ENCODE results near the gene ANXA3.
"Not testable (repeated sequence)": the region's sequence is repeated elsewhere in the genome, so short reads cannot be mapped to it uniquely, and the experiment has no call there.

The ANXA3 gene

DNA sequence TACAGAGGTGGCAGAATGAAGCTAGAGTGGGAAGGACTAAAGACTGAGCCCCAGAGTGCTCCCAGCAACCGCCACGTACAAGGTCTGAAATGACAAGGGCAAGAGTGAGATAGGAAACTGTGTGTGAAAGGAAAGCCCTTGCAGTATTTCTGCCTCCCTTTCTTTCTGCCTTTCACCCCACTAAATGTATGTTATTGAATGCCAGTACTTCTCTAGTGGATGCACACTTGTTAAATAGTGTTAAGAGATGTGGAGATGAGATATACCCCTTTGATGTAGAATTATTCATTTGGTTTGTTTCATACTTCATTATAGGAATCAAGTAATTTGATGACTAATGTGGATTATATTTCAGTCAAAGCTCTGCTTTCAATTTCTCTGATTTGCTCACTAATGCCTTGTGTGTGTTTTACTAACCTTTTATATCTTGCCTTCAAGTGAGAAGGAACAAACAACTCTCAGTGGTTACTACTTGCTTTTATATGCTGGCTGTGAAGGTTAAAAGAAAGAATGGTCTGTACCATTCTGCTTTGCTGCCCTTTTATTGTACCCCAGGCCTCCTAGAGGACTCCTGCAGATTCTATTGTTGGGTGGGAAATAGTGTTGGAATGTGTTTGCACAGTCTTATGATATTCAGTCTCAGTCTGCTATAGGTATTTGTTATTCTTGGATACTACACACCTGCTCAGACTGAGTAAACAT lies 8.0 kb upstream of the ANXA3 start:
- no peak for DNase-seq

DNA sequence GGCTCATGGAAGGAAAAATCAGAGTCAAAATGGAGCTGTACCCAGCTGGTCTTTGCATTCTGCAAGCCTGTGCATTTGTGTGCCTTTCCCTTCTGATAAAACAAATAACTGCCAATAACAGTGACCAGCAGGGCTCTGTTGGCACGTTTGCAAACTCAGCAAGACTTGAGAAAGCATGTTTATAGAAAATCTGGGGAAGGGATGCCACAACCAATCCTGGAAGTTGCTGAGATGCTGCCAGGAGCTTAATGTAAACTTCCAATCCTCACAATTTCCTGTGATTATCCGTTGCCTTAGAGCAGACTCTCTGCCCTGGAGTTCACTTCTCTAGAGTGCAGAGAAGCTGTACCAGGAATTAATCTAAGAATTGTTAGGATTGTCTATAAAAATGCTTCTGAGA lies 6.9 kb upstream of the ANXA3 start:
- DNase-seq, result no peak

DNA sequence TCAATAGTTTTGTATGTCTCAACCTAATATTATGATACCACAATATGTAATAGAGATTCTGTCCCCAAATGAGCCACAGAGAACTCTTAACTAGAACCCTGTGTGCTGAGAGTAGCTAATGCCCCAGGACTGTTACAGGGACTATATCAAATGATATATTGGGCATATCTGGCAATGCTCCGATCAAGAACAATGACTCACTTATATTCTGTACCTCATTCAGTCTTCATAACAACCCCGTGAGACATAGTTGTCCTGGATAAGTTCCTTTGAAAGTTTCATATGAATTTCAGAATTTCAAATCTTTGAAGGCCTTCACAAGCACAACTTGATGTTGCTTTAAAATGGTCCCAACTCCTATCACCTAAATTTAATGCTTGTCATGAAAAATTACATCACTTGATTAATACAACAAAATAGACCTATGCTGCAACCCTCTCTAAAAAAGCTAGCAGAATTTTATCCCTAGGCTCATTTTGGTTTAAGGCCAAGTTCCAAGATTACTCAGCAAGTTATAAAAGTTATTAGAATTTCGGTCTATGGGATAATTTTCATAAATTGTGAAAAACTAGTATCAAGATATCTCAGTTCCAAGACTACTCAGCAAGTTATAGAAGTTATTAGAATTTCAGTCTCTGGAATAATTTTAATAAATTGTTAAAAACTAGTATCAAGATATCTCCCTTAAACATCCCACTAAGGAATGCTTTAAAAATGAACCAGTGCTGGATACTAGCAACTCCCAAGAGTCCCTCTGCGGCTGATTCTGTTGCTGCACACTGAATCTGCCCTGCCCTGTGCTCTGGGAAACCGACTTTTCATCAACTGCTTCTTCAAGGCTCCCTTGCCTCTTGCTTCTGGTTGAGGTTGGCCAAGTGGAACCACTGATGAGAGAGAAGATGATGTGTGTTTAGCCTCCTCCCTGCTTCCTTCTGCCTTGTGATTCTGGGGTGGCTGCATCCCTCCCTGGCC lies 6.0 kb upstream of the ANXA3 start:
- DNase-seq, result no peak

DNA sequence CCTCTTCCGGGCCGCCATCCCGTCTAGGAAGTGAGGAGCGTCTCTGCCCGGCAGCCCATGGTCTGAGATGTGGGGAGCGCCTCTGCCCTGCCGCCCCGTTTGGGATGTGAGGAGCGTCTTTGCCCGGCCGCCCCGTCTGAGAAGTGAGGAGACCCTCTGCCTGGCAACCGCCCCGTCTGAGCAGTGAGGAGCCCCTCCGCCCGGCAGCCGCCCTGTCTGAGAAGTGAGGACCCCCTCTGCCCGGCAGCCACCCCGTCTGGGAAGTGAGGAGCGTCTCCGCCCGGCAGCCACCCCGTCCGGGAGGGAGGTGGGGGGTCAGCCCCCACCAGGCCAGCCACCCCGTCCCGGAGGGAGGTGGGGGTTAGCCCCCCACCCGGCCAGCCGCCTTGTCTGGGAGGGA lies 3.7 kb upstream of the ANXA3 start:
- DNase-seq, result not testable (repeated sequence)

DNA sequence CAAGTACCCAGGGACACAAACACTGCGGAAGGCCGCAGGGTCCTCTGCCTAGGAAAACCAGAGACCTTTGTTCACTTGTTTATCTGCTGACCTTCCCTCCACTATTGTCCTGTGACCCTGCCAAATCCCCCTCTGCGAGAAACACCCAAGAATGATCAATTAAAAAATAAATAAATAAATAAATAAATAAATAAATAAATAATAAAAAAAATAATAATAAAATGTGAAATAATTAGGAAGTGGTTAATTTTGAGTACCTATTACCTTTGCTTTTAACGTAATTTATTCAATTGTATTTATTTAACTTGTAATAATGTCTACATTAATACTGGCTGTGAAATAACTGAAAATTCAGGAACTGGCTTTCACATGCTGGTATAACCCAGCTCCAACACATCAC lies 2.7 kb upstream of the ANXA3 start:
- DNase-seq, result not testable (repeated sequence)

DNA sequence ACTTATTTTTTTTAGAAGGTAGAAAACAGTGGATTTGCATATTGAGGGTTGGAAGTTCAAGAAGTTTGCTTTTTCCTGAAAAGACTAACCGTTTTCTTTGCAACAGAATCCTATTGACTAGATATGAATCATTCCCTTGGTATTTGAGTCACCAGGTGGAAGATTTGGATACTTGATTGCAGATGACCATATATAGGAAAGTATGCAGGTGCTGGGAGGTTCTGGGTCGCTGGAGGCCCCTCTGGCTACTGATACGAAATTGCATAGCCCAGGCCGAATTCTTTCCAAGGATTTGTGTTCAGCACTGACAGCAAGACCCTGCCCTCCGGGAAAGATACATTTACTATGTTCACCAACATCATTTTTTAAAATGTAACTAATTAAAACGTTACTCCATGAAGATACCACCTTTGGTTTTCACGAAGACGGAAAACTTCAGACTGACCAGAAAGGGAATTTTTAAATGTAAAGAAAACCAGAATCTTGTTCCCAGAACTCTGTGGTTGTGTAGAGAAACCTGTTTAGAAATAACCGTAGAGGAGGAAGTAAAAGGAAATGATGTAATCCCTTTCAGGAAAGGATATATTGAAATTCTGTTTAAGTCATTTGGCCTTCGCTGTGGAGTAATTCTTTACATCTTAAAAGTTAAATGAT lies 946 bp downstream of the ANXA3 start:
- no peak for DNase-seq

DNA sequence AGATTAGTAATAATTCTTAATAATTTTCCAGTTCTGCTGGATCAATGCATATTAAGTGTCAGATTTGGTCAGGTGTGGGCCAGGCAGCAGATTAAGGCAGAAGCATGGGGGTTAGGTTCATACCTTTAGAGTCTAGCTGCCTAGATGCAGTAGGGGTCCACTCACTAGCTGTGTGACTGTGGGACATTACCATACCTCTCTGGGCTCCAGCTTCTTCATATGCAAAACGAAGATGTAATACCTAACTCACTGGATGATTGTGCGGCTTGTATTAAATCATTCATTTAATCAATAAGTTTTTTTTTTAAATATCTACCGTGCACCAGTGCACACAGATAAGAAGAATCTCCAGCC lies 1.4 kb downstream of the ANXA3 start:
- no peak for DNase-seq

DNA sequence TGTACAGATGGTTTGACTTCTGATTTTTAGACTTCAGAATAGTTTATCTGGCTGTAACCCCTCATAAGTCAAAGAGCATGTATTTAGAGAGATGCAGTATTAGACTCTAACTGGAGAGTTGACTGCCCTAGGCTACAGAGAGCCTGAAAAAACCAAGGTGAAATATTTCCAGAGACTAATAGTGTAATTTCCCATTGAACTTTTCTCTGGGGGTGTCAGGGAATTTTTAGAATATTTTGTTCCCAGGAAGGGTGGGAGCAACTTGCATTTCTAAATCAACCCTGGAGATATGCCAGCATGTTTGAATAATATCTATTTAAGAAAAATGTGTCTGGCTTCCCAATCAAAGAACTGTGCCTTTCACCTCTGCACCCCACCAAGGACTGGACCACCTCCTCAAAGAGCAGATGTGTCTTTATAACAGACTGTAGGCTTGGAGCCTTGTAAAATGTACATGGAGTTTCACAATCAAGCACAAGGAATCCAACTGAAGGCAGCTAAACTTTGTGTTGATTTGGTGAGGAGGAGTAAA lies 2.0 kb downstream of the ANXA3 start:
- DNase-seq, result no peak

DNA sequence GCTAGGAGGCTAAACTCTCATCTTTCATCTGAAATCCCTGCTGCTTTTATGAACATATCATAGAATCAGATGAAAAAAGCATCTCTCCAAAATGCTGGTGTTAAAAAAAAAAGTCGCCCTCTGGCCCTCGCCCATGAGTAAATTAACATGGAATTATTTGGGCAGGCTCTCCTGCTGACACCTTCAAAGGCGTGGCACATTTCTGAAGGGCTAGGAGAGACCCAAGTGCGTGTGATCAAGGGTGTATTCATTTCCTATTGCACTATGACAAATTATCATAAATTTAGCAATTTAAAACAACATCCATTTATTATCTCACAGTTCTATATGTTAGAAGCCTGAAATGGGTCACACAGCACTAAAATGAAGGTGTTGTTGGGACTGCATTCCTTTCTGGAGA lies 5.1 kb downstream of the ANXA3 start:
- DNase-seq, result no peak

DNA sequence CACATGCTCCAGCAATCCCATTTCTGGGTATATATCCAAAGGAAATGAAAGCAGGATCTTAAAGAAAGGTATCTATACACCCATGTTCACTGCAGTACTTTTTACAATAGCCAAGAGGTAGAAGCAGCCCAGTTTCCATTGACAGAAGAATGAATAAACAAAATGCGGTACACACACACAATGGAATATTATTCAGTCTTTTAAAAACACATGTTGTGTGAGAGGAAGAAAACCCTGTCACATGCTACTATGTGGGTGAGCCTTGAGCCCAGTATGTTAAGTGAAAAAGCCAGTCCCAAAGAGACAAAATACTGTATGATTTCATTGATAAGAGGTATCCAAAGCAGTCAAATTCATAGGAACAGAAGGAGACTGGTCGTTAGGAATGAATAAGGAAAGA lies 6.3 kb downstream of the ANXA3 start:
- no peak for DNase-seq

DNA sequence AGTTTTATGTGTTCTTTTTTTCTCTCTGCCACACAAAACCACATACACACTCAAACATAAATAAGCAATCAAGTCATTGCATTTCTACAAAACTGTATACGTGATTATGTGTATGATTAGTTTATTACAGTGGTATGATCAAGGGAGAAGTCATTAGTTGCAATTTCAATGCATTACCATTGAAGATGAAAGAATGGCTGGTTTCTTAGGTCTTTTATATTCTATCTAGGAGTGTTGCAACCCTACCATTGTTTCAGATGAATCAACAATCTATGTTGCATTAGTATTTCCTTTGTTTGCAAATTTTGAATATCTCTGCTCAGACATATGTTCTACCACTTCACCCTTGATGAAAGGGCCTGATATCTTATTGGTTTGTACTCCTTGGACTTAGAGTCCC lies 6.8 kb downstream of the ANXA3 start:
- no peak for DNase-seq

DNA sequence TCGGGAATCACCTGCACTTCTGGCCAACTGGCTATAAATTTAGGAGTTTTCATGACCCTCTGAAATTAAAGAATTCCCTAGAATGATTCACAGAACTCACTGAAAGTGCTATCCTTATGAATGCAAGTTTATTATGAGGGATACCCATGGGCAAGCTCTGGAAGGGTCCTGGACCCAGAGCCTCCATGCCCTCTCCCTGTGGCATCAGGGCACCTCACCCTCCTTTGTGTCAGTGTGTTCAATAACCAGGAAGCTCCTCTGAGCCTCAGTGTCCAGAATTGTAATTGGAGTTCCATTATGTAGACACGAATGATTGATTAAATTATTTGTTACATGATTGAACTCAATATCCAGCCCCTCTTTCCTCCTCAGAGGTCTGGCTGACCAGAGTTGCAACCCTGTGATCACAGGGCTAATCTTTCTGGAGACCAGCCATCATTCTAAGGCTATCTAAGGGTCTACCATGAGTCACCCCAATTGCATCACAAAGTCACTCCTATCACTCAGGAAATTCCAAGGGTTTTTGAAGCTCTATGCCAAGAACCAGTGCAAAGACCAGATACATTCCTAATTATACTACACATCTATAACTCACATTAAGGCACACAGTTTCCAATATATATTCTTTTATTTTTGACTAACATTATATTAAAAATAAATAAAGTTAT lies 8.9 kb downstream of the ANXA3 start:
- no peak for DNase-seq

DNA sequence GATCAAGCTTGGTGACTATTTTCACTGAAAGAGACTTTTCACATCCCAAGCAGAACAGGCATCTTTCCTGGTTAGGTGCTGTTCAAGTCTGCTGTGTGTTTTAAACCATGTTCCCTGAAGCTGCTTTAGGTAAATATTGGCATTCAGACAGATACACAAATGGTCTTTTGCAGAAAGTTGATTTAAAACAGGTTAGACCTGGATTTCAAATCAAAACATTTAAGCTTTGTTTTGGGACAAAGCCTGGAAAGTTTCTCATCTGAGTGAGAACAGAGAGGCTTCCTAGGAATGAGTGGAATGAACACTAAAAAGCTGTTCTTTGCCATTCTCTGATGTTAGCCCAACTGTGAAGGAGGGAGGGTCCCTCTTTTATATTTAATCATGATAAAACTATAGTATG lies 10.1 kb downstream of the ANXA3 start:
- no peak for DNase-seq

DNA sequence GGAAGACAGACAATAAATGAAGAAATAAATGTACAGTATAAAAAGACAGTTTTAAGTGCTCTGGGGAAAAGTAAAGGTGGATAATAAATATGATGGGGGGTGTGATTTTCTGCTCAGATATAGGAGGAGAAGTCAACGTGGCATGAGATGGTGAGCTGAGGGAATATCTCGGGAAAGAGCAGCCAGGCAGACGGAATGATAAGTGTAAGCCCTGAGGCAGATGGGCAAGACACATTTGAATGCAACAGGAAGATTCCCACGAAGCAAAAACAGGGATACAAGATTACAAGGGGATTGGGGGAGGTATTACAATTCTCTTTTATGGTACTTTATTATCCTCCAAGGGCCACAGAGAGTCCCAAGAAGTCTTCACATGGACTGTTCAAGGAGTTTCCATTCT lies 11.1 kb downstream of the ANXA3 start:
- DNase-seq, result no peak

DNA sequence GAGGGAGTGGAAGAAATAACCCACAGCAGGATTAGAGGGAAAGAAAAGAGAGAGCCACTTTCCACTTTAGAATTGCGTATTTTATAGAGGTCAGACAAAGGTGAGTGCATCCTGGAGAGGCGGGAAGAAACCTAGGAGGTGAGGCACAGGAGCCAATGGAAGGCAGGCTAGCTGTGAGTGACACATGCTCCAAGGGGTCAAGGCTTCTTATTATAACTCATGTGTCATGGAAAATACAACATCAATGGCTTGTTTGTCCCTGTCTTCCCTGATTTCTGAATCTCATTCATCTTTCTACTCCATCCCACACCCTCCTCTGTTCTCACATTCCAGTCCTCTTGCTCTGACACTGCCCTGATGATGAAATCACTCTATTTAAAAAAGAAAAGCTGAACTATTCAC lies 14.4 kb downstream of the ANXA3 start:
- DNase-seq, result no peak

DNA sequence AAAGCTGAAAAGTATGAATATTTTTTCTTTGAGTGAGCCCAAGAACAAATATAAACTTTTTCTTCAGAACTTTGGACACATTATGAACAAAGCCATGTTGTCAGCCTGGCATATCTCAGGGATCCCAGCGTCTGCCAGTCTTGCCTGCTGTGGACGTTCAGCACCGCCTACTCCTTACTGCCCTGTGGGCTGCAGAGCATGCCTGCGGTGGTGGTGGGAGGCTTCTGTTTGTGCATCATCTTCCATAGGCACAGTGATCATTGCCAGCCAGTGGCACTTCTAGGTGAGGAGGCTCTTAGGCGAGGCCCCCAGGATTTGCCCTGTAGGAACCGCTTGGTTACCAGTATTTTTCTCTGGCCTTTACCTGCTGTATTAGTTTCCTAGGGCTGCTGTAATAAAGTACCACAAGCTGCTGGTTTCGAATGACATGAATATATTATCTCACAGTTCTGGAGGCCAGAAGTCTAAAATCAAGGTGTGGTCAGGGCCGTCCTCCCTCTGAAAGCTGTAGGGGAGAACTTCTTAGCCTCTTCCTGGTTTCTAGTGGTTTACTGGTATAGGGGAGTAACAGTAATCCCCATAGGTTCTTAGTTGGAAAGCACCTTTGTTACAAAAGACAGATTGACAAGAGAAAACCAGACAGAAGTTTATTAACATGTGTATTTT lies 15.4 kb downstream of the ANXA3 start:
- no peak for DNase-seq

DNA sequence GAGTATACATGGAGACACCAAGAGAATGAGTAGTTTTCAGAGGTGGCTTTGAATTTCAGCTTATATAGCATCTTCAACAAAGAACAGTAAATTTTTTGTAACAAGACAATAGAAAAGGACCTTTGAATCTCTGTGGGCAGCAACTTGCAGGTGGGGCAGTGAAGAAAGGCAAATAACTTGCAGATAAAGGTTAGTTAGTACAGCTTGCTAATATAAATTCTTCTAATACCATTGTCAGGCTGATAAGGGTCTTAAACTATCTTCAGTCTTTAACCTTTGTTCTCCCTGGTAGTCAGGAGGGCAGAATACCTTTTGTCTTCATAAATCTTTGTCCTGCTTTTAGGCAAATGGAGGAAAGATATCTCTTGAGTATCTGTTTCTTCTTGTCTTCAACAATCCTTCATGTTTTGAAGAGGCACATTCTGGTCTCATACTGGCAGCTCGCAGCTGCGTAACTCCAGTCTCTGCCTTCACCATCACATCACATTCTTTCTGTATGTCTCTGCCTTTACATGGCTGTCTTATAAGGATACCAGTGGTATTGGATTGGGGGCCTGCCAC lies 16.0 kb downstream of the ANXA3 start:
- DNase-seq, result no peak

DNA sequence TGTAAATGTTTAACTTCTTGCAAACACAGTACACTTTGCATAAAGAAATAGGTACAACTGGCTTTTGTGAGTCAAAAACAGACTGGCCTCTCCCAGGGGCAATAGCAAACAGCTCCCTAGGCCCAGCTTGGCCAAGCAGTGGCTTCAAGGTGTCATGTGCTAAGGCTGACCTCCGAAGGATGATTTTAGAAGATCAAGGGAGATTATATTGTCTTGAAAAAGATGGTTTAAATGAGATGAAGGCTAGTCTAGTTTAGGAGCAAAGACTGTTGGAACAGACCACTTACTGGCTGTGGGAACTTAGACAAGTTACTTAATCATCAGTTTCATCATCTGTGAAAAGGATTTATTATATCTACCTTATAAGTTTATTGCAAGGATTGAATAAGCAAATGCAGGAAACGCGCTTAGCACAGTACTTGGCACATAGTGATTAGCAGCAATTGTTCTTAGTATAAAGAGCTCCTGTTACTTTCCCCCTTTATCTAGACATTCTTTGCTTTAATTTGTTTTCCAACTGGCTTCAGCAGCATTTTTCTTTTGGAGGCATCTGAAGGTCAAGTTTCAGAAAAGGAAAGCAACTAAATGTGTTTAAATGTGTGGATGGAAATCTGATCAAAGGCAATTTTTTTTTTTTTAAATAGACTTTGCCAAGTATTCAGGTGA lies 17.2 kb downstream of the ANXA3 start:
- no peak for DNase-seq

DNA sequence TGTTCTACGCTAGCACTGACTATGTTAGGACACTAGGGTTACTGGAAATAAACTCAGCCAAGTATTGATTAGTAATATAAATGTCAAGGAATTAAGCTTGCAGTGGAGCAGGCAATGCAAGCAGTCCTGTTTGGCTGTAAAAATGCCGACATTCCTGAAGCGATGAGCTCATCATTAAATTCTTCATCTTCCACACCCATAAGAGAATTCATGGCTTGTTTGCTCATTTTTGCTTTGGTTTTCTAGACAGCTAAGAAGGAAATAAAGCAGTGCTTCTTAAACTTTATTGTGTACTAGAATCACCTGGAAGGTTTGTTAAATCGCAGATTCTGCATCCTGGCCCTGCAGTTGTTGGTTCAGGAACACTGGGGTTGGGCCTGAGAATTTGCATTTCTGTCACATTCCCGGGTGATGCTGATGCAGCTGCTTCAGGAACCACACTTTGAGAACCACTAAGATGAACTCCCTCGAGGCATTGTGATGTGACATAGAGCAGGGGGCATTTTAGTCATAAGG lies 17.8 kb downstream of the ANXA3 start:
- DNase-seq, result no peak

DNA sequence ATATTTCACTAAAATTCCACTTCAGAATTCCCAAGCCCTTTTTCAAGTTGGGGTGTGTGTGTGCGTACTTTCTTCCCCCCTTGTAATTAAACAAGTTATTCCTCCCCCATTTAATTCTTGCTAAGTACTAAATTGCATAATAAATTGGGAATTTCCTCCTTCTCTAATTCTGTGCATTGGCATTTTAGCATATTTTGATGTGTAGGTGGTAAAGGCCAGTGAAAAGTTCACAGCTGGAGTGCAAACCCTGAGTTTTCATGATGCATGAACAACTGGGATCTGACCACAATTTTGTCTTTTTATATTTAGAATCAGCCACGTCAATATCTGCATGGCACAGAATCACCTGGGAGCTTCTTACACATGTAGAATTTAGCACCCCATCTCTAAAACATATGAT lies 18.5 kb downstream of the ANXA3 start:
- DNase-seq, result no peak

DNA sequence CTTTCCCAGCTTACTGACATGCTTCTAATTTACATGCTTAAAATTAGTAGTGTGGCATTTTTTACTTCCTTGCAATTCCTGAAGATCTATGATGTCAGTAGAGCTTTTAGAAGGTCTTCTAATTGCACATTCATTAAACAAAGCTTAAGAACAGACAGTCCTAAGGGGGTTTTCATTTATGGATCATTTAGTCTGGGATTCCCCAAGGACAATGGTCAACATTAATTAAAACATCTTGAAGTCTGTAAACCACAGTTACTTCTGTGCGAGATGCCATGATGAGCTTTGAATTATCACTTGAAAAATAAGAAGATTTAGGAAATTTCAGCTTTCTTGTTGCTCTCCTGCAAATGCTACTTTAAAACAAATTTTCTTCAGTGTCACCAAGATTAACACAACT lies 20.2 kb downstream of the ANXA3 start:
- DNase-seq, result no peak
